ENCODE measurements around the gene UMAD1. TPM values are rescaled to one million over a fixed set of nuclear protein-coding genes. Genes with fewer than 3 reads are reported as not detected.

The UMAD1 gene
- total RNA-seq, 4 donors from 2014 or later = 6.1 to 11.2 (median 9.3) TPM

DNA sequence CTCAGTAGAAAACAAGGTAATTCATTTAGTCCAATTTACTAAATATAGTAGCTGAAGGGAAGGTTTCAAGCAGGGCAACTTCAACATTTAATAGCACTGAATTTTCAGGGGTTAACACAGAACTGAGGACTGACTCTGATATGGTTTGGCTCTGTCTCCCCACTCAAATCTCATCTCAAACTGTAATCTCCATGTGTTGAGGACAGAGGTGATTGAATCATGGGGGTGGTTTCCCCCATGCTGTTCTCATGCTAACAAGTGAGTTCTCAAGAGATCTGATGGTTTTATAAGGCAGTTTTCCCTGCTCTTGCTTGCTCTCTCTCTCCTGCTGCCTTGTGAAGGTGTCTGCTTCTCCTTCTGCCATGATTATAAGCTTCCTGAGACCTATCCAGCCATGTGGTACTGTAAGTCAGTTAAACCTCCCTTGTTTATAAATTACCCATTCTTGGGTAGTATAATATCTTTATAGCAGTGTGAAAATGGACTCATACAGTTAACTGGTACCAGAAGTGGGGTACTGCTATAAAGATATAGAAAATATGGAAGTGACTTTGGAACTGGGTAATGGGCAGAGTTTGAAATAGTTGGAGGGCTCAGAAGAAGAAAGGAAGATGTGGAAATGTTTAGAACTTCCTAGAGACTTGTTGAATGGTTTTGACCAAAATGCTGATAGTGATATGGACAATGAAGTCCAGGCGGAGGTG lies 9.8 kb upstream of the UMAD1 start:
- intact Hi-C loops (cut with DNase I) = no loop called here
- WGBS = 89% methylated on average over 1 of the region's 1 CpG
- H3K4me1 ChIP-seq = no peaks in the 10 kb centered on the region
- no peak for DNase-seq (ENCODE audit: extremely low spot score)
- no peak overlapping the region for H3K27ac ChIP-seq (replicated peaks in 1 of 4)
- no peaks in the 10 kb centered on the region for H3K27me3 ChIP-seq
- H3K4me3 ChIP-seq = no peak overlapping the region
- no peak for TF ChIP-seq EP300 (IDR thresholded peaks at IDR 0.05)
- no peak for TF ChIP-seq CTCF (IDR thresholded peaks at IDR 0.05)
- no peaks in the 10 kb centered on the region for H3K9me3 ChIP-seq
- peaks cover 0 to 7% (median 0%) of the 10 kb centered on the region in 4 donors for H3K36me3 ChIP-seq

DNA sequence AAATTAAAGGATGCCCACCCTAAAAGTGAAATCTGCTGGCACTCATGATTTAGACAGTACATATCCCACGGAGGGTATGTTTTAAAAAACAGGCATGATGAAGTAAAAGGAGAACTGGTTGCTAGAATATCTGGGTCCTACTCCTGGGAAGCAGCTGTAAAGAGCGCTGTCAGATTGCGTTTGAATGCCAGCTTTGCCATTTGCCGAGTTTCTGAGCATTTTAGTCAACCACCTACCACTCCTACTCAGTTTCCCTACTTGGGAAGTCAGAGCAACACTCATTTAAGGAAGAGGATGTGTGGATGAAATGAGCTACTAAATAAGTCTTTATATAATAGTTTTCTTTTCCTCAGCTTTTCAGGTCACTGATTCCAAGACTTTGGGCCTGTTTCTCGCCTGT lies 1.1 kb upstream of the UMAD1 start:
- H3K27ac ChIP-seq (replicated peaks in 1 of 4) = peak overlapping the region; percentile 88 to 93 (median 90)
- WGBS = 32% methylated on average over 5 of the region's 5 CpGs
- no peaks in the 10 kb centered on the region for H3K27me3 ChIP-seq

GRCh38 chr7:7639847-7640220 lies 718 bp upstream of the UMAD1 start:
- under 1% methylated on average over 19 of the region's 19 CpGs for WGBS
- Histone ChIP-seq H3K4me3 (peak overlapping the region; percentile 73 to 87 (median 78)), H3K4me1 (peaks cover 20 to 21% (median 20%) of the 10 kb centered on the region in 4 donors), H3K9me3 (no peaks in the 10 kb centered on the region), H3K27me3 (no peaks in the 10 kb centered on the region), H3K36me3 (peaks cover 0 to 22% (median 8%) of the 10 kb centered on the region in 4 donors), H3K27ac (replicated peaks in 1 of 4) (peak overlapping the region; percentile 88 to 93 (median 90))
- no peak for DNase-seq (ENCODE audit: extremely low spot score)
- no peak for TF ChIP-seq EP300 (IDR thresholded peaks at IDR 0.05)
- no peak for TF ChIP-seq CTCF (IDR thresholded peaks at IDR 0.05)
- no peak for TF ChIP-seq POLR2A (IDR thresholded peaks at IDR 0.05; ENCODE audit: low read depth)
- TF ChIP-seq POLR2AphosphoS5 (IDR thresholded peaks at IDR 0.05) = no peak
- intact Hi-C loops (cut with DNase I) = loop anchor here (5.0 kb wide), 2 partner anchors 73 to 458 kb away; partner anchors contain the start of genes C1GALT1 and MIOS

More for the DNA sequence above, 1.1 kb upstream of the UMAD1 start:
- peaks cover 20 to 21% (median 20%) of the 10 kb centered on the region in 4 donors for H3K4me1 ChIP-seq
- TF ChIP-seq POLR2AphosphoS5 (IDR thresholded peaks at IDR 0.05) (no peak), CTCF (IDR thresholded peaks at IDR 0.05) (no peak), EP300 (IDR thresholded peaks at IDR 0.05) (no peak), POLR2A (IDR thresholded peaks at IDR 0.05; ENCODE audit: low read depth) (no peak)
- peaks cover 0 to 22% (median 8%) of the 10 kb centered on the region in 4 donors for H3K36me3 ChIP-seq
- no peaks in the 10 kb centered on the region for H3K9me3 ChIP-seq
- no peak for DNase-seq (ENCODE audit: extremely low spot score)
- peak overlapping the region; percentile 73 to 87 (median 78) for H3K4me3 ChIP-seq
- intact Hi-C loops (cut with DNase I) = loop anchor here (5.0 kb wide), 1 partner anchor 72 kb away; the partner anchor contains the start of gene MIOS

DNA sequence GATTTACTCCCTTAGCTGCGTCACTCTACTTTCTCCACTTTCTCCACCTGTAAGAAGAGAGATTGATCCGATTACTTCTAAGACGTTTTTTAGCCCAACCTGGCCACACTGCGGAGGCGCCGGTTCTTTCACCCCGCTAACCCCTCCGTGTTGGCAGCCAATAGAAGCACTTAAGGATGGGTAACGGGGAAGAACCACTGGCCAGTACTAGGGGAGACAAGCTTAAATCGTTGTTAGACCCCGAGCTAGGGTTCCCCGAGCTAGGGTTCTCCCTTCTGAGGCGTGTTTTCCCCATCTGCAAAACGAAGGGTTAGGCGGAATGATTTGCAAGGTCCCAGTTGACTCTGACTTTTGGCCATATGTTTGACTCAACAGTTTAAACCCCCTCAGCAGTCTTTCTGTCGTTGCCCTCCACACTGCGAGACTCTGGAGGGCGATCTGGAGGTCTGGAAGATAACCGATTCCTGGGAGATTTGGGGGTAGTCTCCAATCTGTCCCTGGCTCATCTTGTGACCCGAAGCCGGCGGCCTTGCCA lies 644 bp downstream of the UMAD1 start:
- intact Hi-C loops (cut with DNase I) = loop anchor here (5.0 kb wide), 1 partner anchor 459 kb away; the partner anchor contains the start of gene C1GALT1
- peak overlapping the region; percentile 88 to 93 (median 90) for H3K27ac ChIP-seq (replicated peaks in 1 of 4)
- no peak for DNase-seq (ENCODE audit: extremely low spot score)
- 7% methylated on average over 18 of the region's 22 CpGs for WGBS
- H3K27me3 ChIP-seq = no peaks in the 10 kb centered on the region
- peak overlapping the region; percentile 73 to 87 (median 78) for H3K4me3 ChIP-seq
- H3K36me3 ChIP-seq = peaks cover 0 to 10% (median 6%) of the 10 kb centered on the region in 4 donors
- H3K4me1 ChIP-seq = peaks cover 20 to 21% (median 20%) of the 10 kb centered on the region in 4 donors
- TF ChIP-seq EP300 (IDR thresholded peaks at IDR 0.05) = no peak
- TF ChIP-seq POLR2AphosphoS5 (IDR thresholded peaks at IDR 0.05) = no peak
- TF ChIP-seq POLR2A (IDR thresholded peaks at IDR 0.05; ENCODE audit: low read depth) = no peak
- TF ChIP-seq CTCF (IDR thresholded peaks at IDR 0.05) = no peak
- H3K9me3 ChIP-seq = no peaks in the 10 kb centered on the region
